Activated CD8-positive, alpha-beta T cell treated with anti-CD3 and anti-CD28 coated beads for 36 hours (primary cell): ENCODE results near the gene EFCAB12. TPM values are rescaled to one million over a fixed set of nuclear protein-coding genes. Genes with fewer than 3 reads are reported as not detected.
A peak's percentile ranks its signal among the peaks of the same experiment; 100 is the strongest.
"Not testable (repeated sequence)": the region's sequence is repeated elsewhere in the genome, so short reads cannot be mapped to it uniquely, and the experiment has no call there.

Experiments used
- ATAC-seq: fragments of 200-7000 bp; cut with Tn5 transposase; one replicate; pipeline ENCODE4 v1.10.0; 2021; ENCODE audit warnings: mild to moderate bottlenecking, moderate library complexity
- CTCF ChIA-PET: fragments of 350-600 bp; sonication (Branson Sonifier 250); formaldehyde crosslinking; loops from one replicate; lab custom pipeline; 2021; ENCODE audit warnings: antibody characterized with exemption; lab: Charles Lee
- POLR2A ChIA-PET: fragments of 350-600 bp; sonication (Branson Sonifier 250); formaldehyde crosslinking; loops from one replicate; lab custom pipeline; 2021; ENCODE audit warnings: antibody characterized with exemption; lab: Charles Lee
- DNase-seq: peaks from one replicate; pipeline ENCODE4 v3.0.0-alpha.2; 2020
- H3K27ac Mint-ChIP-seq: one replicate; pipeline ENCODE4 v1.8.0; 2021; ENCODE audit warnings: mild to moderate bottlenecking, mixed read lengths
- H3K27me3 Mint-ChIP-seq: one replicate; pipeline ENCODE4 v1.8.0; 2021; ENCODE audit warnings: mixed read lengths
- H3K36me3 Mint-ChIP-seq: one replicate; pipeline ENCODE4 v1.8.0; 2021; ENCODE audit warnings: low read depth, mixed read lengths
- H3K4me1 Mint-ChIP-seq: one replicate; pipeline ENCODE4 v1.8.0; 2021; ENCODE audit warnings: low read depth, mixed read lengths
- H3K4me3 Mint-ChIP-seq: one replicate; pipeline ENCODE4 v1.8.0; 2021; ENCODE audit warnings: mild to moderate bottlenecking, moderate library complexity, mixed read lengths
- H3K9me3 Mint-ChIP-seq: one replicate; pipeline ENCODE4 v1.8.0; 2021; ENCODE audit warnings: mixed read lengths
- CTCF ChIP-seq: fragments of 200-600 bp; IDR thresholded peaks from one replicate; pipeline ENCODE4 v1.8.0; 2022; ENCODE audit warnings: antibody characterized with exemption, mild to moderate bottlenecking
- intact Hi-C: fragments of 100-400 bp; cut with micrococcal nuclease; formaldehyde crosslinking; loops from one replicate; pipeline ENCODE4 v1.10.0; 2022
- total RNA-seq, 2 experiments: library from RNA; stranded (reverse); gene quantifications; one replicate each; pipeline ENCODE4 v1.2.3, GENCODE V29; 2021

Gene EFCAB12
- total RNA-seq, 2 experiments from 2014 or later = 0.56 to 0.65 TPM

DNA sequence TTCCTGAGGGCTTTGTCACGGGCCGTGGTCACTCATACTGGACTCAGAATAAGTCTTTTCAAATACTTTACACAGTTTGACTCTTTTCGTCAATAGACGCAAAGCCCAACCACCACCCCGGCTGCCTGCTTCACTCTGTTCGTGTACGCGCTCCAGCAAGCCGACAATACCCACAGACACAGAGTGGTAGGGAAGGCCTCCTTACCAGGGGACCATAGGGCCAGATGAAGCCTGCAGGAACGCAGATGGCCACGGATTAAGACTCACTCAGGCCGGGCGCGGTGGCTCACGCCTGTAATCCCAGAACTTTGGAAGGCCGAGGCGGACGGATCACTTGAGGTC is 29.7 kb downstream of the EFCAB12 start:
- no peak for TF ChIP-seq CTCF
- POLR2A ChIA-PET = interaction anchor here (0.6 to 3.2 kb wide), 5 partner anchors 31 to 974 kb away, joined by 3 to 22 read pairs (median 4); a partner anchor contains a TSS
- intact Hi-C loops = no loop called here
- H3K27ac Mint-ChIP-seq = peak overlapping the region; percentile 98
- CTCF ChIA-PET = interaction anchor here (0.7 to 2.8 kb wide), 6 partner anchors 14 to 82 kb away, joined by 3 to 14 read pairs (median 9); a partner anchor contains a TSS
- no peaks in the 10 kb centered on the region for H3K9me3 Mint-ChIP-seq
- peak overlapping the region; percentile 92 for H3K4me3 Mint-ChIP-seq
- DNase-seq (peak; percentile 20), ATAC-seq (peak; percentile 6)
- H3K4me1 Mint-ChIP-seq = peaks cover 33% of the 10 kb centered on the region
- peaks cover 19% of the 10 kb centered on the region for H3K36me3 Mint-ChIP-seq
- no peaks in the 10 kb centered on the region for H3K27me3 Mint-ChIP-seq

GRCh38 chr3:129393760-129394564 is 34.5 kb downstream of the EFCAB12 start:
- H3K27me3 Mint-ChIP-seq, ATAC-seq, DNase-seq, intact Hi-C loops, H3K9me3 Mint-ChIP-seq, POLR2A ChIA-PET, CTCF ChIA-PET, H3K4me3 Mint-ChIP-seq, H3K27ac Mint-ChIP-seq: not testable (repeated sequence)
- peaks cover 42% of the 10 kb centered on the region for H3K36me3 Mint-ChIP-seq
- H3K4me1 Mint-ChIP-seq = peaks cover 29% of the 10 kb centered on the region

- H3K4me1 Mint-ChIP-seq = peaks cover 25% of the 10 kb centered on the region
- CTCF ChIA-PET = no interaction called here
- H3K4me3 Mint-ChIP-seq = no peak overlapping the region
- no peaks in the 10 kb centered on the region for H3K27me3 Mint-ChIP-seq
- no peak overlapping the region for H3K27ac Mint-ChIP-seq
- no peak for TF ChIP-seq CTCF
- POLR2A ChIA-PET = no interaction called here
- H3K9me3 Mint-ChIP-seq = no peaks in the 10 kb centered on the region
- ATAC-seq (no peak), DNase-seq (no peak)
- intact Hi-C loops = no loop called here
- H3K36me3 Mint-ChIP-seq = peaks cover 38% of the 10 kb centered on the region
Observed at GRCh38 chr3:129393271-129393670, 35.2 kb downstream of the EFCAB12 start.

DNA sequence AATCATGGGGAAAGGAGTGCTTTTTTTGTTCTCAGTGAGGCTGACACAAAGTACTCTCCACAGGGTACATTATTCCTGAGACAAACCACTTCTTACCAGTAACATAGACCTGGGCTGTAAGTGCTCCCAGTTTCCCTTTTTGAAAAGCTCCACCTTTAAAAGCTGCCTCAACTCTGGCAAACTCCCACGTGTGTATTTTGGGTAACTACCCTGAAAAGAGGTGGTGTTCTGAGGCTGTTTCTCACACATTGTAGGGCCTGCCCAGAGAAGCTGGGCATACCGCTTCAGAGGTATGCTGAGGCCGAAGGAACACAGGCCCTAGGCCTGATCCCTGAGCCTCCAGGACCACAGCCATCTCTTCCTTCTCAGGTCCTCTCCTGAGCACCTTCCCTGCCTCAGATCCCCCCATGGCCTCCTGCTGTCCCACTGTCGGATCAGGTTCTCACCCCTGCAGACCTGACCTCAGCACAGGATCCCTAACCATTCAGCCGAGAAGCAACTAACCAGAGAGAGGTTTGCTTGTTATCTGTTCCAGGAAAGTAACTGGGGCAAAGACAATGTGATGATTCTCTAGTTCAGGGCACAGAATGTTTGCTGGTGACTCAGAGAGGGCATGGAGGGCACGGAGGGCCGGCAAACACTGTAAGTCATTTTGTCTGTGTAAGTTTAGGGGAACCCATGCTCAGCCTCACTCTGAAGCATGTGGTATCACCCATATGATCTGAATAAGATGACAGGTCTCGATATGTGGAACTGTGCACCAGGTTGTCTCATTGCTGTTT is 36.1 kb downstream of the EFCAB12 start:
- POLR2A ChIA-PET, DNase-seq, H3K27me3 Mint-ChIP-seq, H3K9me3 Mint-ChIP-seq, H3K27ac Mint-ChIP-seq, H3K4me3 Mint-ChIP-seq, intact Hi-C loops, ATAC-seq: not testable (repeated sequence)
- CTCF ChIA-PET = interaction anchor here (1.3 to 2.1 kb wide), 2 partner anchors 8 to 9 kb away, joined by 4 to 5 read pairs; no protein-coding TSS in a partner anchor
- Mint-ChIP-seq H3K4me1 (peaks cover 16% of the 10 kb centered on the region), H3K36me3 (peaks cover 42% of the 10 kb centered on the region)

DNA sequence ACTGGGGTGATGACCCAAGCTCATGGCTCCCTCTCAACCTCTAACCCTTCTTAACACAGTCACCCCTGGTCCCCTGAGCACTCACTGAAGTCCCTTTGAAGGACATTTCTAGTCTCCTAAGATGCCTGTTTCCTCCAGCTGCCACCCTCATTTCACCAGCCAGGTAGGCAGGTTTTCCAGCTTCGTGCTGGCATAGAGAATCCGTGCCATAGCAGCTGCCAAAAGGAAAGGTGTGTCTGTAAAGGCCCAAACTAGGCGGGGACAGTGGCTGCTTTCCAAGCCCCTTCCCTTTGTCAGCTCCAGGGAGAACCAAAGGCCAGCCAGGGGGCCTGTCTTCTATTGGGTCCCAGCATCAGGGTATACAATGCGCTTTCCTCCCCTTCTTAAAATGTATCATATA is 36.9 kb downstream of the EFCAB12 start:
- intact Hi-C loops, H3K27ac Mint-ChIP-seq, H3K4me3 Mint-ChIP-seq, H3K27me3 Mint-ChIP-seq, H3K4me1 Mint-ChIP-seq, ATAC-seq, DNase-seq, H3K9me3 Mint-ChIP-seq: not testable (repeated sequence)
- ChIA-PET CTCF (interaction anchor here (1.3 to 2.1 kb wide), 2 partner anchors 8 kb away, joined by 4 to 5 read pairs; no protein-coding TSS in a partner anchor), POLR2A (interaction anchor here (0.6 to 1.8 kb wide), 2 partner anchors 8 to 75 kb away, joined by 3 to 4 read pairs; a partner anchor contains a TSS)
- peaks cover 47% of the 10 kb centered on the region for H3K36me3 Mint-ChIP-seq

GRCh38 chr3:129389572-129389937 is 38.9 kb downstream of the EFCAB12 start:
- Mint-ChIP-seq H3K4me1 (peaks cover 1% of the 10 kb centered on the region), H3K27ac (no peak overlapping the region), H3K27me3 (no peaks in the 10 kb centered on the region), H3K9me3 (no peaks in the 10 kb centered on the region), H3K4me3 (no peak overlapping the region), H3K36me3 (peaks cover 39% of the 10 kb centered on the region)
- ChIA-PET POLR2A (no interaction called here), CTCF (no interaction called here)
- ATAC-seq (no peak), DNase-seq (no peak)
- TF ChIP-seq CTCF = no peak
- intact Hi-C loops = no loop called here

DNA sequence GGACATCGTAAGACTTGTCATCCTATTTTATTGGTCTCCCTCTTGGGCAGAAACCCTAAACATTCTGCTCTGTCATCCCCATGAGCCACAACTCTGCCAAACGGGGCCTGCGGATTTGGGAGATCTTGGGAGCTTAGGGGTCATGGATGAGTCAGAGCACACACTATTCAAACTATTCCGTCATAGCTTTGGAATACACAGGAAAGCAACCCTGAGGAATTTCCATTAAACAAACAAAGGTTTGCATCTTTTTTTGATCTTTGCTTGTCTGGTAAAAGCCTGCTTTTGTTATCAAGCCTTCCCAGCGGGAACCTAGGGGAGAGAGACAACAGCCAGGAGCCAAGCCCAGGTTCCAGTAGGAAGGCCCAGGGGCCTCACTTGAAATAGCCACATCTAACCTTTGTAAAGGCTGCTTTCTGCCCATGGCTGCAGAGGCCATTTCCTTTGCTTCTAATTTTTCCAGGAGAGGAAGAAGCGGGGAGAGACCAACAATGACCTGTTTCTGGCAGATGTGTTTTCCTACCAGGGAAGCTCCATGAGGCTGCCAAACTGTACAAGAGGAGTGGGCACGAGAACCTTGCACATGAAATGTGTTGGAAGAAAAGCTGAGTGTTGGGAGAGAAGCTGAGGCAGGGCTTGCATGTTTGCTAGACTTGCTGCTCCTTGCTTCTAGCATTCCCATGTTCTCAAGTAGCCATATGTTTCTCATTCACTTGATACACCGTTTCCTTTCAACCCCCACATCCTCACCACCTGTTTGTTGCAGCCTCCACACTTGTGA is 39.5 kb downstream of the EFCAB12 start:
- H3K27ac Mint-ChIP-seq = peak overlapping the region; percentile 42
- H3K27me3 Mint-ChIP-seq, H3K4me3 Mint-ChIP-seq, POLR2A ChIA-PET, CTCF ChIA-PET, ATAC-seq, H3K9me3 Mint-ChIP-seq, H3K4me1 Mint-ChIP-seq, intact Hi-C loops, DNase-seq: not testable (repeated sequence)
- peaks cover 39% of the 10 kb centered on the region for H3K36me3 Mint-ChIP-seq
